A673 (cell line): ENCODE measurements around the gene UMAD1.

Experiments used
- CTCF ChIP-seq: fragments of 300-800, 200-600 bp; sonication (generic); conservative IDR thresholded peaks from 2 replicates; pipeline ENCODE4 v1.5.1; 2017; ENCODE audit warnings: low read depth, mild to moderate bottlenecking, antibody characterized with exemption, low read length, moderate library complexity, mixed read lengths
- EZH2 ChIP-seq: fragments of 200-600 bp; sonication (generic); IDR thresholded peaks from 2 replicates; pipeline ENCODE4 v1.6.1; 2017; ENCODE audit warnings: borderline replicate concordance, low read depth, mild to moderate bottlenecking, mixed read lengths, antibody characterized with exemption, low read length; ENCODE audit not compliant: poor library complexity, severe bottlenecking

- TF ChIP-seq CTCF, result no peak
- TF ChIP-seq EZH2, result no peak
Observed at GRCh38 chr7:7912937-7913336, 272.4 kb downstream of the UMAD1 start.
